ENCODE measurements around the gene CHRNB1. TPM values are rescaled to one million over a fixed set of nuclear protein-coding genes. Genes with fewer than 3 reads are reported as not detected.

Gene CHRNB1
- total and polyA plus RNA-seq, 10 of the 15 experiments (the other 5 are each of a cell fraction or from before 2014, with no cell fraction given), result 5.8 to 14.8 (median 11.3) TPM

DNA sequence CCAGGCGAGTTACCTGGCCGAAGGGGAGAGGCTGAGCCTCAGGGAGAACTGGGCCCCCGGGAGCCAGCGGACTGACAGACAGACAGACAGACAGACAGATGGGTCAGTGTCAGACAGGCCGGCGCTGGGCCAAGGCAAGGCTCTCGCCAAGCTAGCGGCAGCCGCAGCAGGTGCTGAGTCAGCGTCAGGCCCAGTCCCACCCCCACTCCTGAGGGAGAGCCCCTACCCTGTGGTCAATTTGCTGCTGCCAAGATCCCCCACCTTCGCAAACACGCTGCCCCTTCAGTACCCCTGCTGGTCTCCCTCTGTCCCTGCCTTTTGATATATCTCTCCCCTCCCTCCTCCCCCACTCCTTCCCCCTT is 4.0 kb upstream of the CHRNB1 start (continued):
- TF ChIP-seq, protein P1, sequence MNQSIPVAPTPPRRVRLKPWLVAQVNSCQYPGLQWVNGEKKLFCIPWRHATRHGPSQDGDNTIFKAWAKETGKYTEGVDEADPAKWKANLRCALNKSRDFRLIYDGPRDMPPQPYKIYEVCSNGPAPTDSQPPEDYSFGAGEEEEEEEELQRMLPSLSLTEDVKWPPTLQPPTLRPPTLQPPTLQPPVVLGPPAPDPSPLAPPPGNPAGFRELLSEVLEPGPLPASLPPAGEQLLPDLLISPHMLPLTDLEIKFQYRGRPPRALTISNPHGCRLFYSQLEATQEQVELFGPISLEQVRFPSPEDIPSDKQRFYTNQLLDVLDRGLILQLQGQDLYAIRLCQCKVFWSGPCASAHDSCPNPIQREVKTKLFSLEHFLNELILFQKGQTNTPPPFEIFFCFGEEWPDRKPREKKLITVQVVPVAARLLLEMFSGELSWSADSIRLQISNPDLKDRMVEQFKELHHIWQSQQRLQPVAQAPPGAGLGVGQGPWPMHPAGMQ (IDR thresholded peaks at IDR 0.05; ENCODE audit: borderline replicate concordance), result no peak
- TF ChIP-seq PAX5 (IDR thresholded peaks at IDR 0.05; ENCODE audit: borderline replicate concordance, low read depth, low read length) (peak; percentile 48; the same call in 1 of the 2 replicates), MEF2A (IDR thresholded peaks at IDR 0.05; ENCODE audit: insufficient read depth, low read depth, low read length) (no peak), ZNF24 (IDR thresholded peaks at IDR 0.05) (no peak), RELA (IDR thresholded peaks at IDR 0.05; ENCODE audit: borderline replicate concordance, partially characterized antibody) (peak; percentile 69), CEBPB (IDR thresholded peaks at IDR 0.05; ENCODE audit: borderline replicate concordance in 1 of 2, low read depth in 2 of 2, low read length in 2 of 2) (no peak), EP300 (IDR thresholded peaks at IDR 0.05; ENCODE audit: borderline replicate concordance in 1 of 2, control insufficient read depth in 1 of 2, low read depth in 2 of 2, low read length in 2 of 2) (peak in 1 of 2 experiments; percentile 40; a peak in 1 of 4 replicates), POLR2AphosphoS5 (IDR thresholded peaks at IDR 0.05; ENCODE audit: low read length) (no peak), POLR2A (IDR thresholded peaks at IDR 0.05; ENCODE audit: low read depth, low read length) (peak; percentile 49; the same call in 1 of the 2 replicates), CBFB (IDR thresholded peaks at IDR 0.05; ENCODE audit: low read depth) (peak; percentile 52; the same call in 1 of the 2 replicates), SREBF1 (IDR thresholded peaks at IDR 0.05; ENCODE audit: low read length) (no peak), HDAC2 (IDR thresholded peaks at IDR 0.05) (no peak), IKZF2 (IDR thresholded peaks at IDR 0.05) (no peak; a peak in 2 of 4 replicates)
- TF ChIP-seq, protein P2, sequence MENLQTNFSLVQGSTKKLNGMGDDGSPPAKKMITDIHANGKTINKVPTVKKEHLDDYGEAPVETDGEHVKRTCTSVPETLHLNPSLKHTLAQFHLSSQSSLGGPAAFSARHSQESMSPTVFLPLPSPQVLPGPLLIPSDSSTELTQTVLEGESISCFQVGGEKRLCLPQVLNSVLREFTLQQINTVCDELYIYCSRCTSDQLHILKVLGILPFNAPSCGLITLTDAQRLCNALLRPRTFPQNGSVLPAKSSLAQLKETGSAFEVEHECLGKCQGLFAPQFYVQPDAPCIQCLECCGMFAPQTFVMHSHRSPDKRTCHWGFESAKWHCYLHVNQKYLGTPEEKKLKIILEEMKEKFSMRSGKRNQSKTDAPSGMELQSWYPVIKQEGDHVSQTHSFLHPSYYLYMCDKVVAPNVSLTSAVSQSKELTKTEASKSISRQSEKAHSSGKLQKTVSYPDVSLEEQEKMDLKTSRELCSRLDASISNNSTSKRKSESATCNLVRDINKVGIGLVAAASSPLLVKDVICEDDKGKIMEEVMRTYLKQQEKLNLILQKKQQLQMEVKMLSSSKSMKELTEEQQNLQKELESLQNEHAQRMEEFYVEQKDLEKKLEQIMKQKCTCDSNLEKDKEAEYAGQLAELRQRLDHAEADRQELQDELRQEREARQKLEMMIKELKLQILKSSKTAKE (IDR thresholded peaks at IDR 0.05; ENCODE audit: low read depth, poor library complexity, severe bottlenecking), result no peak
- TF ChIP-seq, protein P3, sequence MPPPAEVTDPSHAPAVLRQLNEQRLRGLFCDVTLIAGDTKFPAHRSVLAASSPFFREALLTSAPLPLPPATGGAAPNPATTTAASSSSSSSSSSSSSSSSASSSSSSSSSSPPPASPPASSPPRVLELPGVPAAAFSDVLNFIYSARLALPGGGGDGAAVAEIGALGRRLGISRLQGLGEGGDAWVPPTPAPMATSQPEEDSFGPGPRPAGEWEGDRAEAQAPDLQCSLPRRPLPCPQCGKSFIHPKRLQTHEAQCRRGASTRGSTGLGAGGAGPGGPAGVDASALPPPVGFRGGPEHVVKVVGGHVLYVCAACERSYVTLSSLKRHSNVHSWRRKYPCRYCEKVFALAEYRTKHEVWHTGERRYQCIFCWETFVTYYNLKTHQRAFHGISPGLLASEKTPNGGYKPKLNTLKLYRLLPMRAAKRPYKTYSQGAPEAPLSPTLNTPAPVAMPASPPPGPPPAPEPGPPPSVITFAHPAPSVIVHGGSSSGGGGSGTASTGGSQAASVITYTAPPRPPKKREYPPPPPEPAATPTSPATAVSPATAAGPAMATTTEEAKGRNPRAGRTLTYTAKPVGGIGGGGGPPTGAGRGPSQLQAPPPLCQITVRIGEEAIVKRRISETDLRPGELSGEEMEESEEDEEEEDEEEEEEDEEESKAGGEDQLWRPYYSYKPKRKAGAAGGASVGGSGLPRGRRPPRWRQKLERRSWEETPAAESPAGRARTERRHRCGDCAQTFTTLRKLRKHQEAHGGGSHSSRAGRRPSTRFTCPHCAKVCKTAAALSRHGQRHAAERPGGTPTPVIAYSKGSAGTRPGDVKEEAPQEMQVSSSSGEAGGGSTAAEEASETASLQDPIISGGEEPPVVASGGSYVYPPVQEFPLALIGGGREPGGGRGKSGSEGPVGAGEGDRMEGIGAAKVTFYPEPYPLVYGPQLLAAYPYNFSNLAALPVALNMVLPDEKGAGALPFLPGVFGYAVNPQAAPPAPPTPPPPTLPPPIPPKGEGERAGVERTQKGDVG (CRISPR knock-in tag; IDR thresholded peaks at IDR 0.05), result no peak
- TF ChIP-seq, protein P4, sequence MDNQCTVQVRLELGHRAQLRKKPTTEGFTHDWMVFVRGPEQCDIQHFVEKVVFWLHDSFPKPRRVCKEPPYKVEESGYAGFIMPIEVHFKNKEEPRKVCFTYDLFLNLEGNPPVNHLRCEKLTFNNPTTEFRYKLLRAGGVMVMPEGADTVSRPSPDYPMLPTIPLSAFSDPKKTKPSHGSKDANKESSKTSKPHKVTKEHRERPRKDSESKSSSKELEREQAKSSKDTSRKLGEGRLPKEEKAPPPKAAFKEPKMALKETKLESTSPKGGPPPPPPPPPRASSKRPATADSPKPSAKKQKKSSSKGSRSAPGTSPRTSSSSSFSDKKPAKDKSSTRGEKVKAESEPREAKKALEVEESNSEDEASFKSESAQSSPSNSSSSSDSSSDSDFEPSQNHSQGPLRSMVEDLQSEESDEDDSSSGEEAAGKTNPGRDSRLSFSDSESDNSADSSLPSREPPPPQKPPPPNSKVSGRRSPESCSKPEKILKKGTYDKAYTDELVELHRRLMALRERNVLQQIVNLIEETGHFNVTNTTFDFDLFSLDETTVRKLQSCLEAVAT (IDR thresholded peaks at IDR 0.05), result no peak
- TF ChIP-seq, protein P5, sequence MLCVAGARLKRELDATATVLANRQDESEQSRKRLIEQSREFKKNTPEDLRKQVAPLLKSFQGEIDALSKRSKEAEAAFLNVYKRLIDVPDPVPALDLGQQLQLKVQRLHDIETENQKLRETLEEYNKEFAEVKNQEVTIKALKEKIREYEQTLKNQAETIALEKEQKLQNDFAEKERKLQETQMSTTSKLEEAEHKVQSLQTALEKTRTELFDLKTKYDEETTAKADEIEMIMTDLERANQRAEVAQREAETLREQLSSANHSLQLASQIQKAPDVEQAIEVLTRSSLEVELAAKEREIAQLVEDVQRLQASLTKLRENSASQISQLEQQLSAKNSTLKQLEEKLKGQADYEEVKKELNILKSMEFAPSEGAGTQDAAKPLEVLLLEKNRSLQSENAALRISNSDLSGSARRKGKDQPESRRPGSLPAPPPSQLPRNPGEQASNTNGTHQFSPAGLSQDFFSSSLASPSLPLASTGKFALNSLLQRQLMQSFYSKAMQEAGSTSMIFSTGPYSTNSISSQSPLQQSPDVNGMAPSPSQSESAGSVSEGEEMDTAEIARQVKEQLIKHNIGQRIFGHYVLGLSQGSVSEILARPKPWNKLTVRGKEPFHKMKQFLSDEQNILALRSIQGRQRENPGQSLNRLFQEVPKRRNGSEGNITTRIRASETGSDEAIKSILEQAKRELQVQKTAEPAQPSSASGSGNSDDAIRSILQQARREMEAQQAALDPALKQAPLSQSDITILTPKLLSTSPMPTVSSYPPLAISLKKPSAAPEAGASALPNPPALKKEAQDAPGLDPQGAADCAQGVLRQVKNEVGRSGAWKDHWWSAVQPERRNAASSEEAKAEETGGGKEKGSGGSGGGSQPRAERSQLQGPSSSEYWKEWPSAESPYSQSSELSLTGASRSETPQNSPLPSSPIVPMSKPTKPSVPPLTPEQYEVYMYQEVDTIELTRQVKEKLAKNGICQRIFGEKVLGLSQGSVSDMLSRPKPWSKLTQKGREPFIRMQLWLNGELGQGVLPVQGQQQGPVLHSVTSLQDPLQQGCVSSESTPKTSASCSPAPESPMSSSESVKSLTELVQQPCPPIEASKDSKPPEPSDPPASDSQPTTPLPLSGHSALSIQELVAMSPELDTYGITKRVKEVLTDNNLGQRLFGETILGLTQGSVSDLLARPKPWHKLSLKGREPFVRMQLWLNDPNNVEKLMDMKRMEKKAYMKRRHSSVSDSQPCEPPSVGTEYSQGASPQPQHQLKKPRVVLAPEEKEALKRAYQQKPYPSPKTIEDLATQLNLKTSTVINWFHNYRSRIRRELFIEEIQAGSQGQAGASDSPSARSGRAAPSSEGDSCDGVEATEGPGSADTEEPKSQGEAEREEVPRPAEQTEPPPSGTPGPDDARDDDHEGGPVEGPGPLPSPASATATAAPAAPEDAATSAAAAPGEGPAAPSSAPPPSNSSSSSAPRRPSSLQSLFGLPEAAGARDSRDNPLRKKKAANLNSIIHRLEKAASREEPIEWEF (IDR thresholded peaks at IDR 0.05; ENCODE audit: insufficient replicate concordance, low read depth, low read length), result no peak

Measured in GM12878 (cell line).